Stimulated activated CD8-positive, alpha-beta memory T cell treated with anti-CD3 and anti-CD28 coated beads, Interleukin-7, amount 100 ng/mL, for 4 hours (primary cell): ENCODE results near the gene PRKN.

Source experiments
- DNase-seq, 2 donors: peaks; one replicate each; pipeline ENCODE4 v3.0.0-alpha.2; 2020; ENCODE audit warnings: low read depth in 2 of 2

PRKN gene

DNA sequence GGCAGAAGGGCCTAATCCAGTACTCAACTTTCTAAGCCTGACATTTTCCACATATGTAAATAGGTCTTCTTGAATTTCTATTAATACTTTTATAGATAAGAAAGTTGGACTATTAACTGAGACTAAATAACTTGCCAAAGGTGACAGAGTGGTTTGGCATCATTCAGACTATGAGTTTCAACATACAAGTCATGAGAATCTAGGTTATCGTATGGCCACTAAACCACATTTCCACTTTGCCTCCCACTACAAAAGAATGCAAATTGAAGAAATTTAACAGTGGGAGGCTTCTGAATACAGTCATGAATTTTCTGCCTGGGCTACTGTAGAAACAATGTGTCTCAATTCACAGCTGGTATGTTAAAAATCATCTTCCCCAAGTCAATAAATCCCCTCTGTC is 922.7 kb downstream of the PRKN start:
- DNase-seq: no peak

DNA sequence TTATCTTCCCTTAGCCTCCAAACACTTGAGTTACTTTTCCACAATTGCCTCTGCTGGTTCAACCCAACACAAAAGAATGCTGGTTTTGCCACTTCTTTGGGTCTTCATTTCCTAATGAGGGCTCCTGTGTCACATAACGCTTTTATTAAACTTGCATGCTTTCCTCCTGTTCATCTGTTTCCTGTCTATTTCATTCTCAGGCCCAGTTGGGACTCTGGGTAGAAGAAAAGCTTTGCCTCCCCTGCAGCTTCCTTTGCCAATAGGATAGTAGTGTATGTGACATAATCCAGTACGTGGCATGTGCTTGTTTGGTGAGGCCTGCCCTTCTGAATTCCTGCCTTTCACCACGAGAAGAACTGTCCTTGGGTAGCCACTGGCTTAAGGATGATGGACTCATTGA is 924.4 kb downstream of the PRKN start:
- no peak for DNase-seq

DNA sequence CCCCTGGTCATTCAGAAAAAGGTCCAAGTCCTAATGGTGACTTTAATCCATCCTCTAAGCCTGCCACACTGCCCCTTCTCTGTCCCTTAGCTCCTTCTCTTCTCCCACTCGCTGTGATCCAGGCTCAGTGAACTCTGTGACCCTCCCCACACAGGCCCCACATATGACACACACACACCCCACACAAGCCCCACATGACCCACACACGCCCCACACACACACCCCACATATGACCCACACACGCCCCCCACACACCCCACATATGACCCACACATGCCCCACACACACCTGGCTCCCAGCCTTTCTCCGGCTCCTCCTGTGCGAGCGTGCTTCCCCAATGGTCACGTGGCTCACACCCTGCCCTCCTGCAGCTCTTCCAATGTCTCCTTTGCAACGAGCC is 925.3 kb downstream of the PRKN start:
- DNase-seq: no peak

DNA sequence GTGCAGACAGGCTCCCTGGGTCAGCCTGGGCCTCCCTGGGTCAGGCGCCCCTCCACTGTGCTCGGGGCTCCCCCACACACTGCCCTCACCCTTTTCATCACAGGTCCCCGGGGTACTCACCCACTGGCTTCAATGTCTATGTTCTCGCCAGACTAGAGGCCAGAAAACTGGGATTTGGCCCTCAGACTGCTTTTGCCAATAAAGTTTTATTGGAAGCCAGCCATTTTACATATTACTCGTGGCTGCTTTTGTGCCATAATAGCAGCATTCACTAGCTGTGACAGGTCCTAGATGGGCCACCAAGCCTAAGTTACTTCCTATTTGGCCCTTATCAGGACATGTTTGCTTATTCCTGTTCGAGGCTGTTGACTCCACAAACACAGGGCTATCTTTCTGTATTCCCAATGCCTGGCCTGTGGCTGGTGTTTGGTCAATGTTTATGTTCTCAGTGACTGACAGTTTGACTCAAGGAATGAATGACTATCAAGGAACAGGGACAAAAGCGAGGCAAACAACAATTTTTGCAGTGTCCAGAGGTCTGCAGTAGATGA is 928.6 kb downstream of the PRKN start:
- DNase-seq: no peak

DNA sequence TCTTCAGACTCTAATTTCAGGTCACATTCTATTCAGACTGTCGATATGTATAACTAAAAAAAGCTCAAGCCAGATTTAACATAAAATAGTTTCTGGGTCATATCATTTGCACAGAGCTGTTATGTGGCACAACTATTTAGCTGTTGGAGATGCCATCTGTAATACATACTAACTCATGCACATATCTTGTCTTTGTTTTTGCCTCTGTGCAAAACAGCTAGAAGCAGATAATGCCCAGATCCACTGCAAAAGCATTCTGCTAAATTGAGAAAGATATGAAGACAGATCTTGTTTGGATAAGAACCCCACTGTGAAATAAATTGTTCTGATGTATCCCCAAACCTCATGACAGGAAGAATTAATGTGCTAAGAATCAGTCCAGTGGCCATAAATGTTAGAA is 930.9 kb downstream of the PRKN start:
- no peak for DNase-seq

DNA sequence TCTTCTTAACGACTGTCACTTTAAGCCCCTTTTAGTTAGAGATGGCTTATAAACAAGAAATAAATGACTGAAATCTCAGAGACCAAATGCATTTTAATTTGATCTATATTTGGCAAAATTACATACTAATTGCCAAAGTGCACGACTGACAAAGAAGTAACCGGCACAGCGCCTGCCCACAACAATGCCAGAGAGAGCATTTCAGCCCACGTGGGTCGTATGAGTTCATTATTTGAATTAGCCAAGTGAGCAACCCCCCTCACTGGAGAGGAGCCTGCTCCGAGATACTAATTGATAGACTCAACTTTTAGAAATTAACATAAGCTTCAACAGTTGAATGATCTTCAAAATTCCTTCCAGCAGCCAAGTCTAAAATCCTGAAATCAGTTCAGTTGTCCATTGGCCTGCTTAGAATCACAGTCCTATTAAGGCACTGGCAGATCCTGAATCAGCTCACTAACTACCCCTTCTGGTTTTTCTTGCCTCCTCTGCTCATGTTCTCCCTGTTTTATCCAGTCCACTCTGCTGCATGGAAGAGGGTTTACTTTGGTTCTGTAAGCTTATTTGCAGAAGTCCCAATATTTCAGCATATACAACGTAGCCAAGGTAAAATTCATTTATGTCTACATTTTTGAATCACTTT is 934.6 kb downstream of the PRKN start:
- DNase-seq: no peak

DNA sequence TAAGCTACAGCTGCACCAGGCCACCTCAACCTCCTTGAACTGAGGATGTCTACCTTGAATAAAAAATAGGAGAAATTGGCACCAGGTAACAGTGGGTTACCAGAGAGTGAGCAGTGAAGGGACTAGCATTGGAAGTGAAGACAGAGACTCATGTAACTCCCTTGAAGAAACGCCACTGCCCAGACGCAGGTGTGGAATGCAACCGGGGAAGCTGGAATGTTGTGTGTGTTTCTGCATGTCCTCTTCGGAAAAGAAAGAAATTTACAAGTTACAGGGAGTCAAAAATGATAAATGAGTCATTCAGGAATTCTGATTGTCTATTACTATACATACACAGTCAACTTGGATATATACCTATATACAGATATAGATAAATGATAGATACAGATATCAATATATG is 939.0 kb downstream of the PRKN start:
- no peak for DNase-seq

DNA sequence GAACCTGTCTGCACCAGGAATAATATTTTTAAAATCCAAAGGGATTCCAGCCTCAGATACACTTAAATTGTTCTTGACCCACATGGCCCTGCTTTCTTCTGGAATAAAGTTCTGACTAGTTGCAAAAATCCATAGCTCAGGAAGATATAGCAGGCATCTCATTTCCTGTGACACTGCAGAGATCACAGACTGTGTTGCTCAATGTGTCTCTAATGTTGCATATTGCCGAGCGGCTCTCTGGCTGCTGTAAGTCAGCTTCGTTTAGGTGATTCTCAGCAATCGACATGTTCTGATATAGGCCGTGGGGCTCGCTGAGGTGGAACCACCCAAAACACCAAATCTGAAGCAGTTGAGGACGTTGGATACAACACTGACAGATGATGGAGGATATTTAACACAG is 955.4 kb downstream of the PRKN start:
- DNase-seq: no peak

DNA sequence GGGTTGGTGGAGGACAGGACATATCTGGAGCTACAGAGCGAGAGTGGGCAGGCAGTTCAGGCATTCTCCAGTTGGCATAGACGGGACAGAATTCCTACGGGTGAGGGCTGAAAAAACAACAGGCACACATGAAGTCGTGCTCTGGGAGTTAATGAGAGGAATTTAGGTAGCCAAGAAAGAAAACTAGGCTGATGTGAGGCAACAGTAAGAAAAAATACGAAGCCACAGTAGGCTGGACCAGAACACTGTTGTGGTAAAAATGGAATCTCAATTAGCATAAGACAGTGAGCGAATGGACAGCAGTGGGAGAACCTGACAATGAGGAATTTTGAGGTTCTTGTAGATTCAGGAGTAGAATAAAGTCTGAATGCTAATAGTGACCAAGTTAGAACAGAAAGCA is 965.6 kb downstream of the PRKN start:
- no peak for DNase-seq

DNA sequence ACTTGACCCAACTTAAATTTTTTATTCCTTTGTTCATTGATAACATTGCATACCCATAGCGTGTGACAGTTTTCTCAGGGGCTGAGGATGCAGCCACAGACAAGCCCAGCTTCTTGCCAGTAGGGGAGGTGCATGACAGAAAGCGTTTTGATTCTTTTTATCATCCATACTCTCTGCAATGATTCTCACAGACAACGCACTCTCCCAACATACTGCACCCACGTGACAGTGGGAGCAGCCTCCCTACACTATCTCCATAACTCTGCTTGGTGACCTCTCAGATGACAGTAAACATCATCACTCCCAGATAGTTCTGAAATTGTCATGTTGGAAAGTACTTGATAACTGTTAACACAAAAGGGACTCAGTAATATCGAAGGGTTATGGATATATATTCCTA is 972.5 kb downstream of the PRKN start:
- DNase-seq: no peak

DNA sequence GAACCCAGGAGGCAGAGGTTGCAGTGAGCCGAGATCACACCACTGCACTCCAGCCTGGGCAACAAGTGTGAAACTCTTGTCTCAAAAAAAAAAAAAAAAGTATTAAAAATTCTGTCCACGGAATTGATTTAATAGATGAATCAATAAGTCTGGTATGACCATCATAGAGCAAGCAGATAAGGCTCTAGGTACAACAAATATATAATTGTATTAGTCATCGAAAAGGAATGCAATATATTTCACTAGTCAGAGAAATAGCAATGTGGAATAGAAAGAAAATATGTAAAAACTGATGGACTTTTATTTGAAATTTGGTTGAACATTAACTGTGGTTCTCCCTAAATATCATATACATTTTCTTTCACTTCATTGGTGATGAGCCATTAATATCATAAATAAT is 976.9 kb downstream of the PRKN start:
- no peak for DNase-seq

DNA sequence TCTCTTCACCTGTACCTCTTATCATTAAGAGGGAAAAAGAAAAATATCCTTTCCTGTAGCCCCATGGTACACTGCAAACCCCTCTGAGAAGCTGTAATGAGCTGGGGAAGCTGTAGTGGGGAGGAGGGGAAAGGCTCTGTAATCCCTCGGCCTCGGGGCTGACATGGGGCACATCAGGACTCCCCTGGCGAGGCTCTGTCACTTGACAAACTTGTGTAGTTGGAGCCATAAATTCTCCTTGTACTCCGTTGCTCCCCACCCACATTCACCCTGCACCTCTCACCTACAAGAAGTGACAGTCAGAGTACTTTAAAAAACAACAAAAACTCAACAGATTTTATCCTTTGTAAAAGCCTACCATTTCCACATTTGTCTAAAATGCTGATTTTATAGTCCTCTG is 978.0 kb downstream of the PRKN start:
- no peak for DNase-seq

DNA sequence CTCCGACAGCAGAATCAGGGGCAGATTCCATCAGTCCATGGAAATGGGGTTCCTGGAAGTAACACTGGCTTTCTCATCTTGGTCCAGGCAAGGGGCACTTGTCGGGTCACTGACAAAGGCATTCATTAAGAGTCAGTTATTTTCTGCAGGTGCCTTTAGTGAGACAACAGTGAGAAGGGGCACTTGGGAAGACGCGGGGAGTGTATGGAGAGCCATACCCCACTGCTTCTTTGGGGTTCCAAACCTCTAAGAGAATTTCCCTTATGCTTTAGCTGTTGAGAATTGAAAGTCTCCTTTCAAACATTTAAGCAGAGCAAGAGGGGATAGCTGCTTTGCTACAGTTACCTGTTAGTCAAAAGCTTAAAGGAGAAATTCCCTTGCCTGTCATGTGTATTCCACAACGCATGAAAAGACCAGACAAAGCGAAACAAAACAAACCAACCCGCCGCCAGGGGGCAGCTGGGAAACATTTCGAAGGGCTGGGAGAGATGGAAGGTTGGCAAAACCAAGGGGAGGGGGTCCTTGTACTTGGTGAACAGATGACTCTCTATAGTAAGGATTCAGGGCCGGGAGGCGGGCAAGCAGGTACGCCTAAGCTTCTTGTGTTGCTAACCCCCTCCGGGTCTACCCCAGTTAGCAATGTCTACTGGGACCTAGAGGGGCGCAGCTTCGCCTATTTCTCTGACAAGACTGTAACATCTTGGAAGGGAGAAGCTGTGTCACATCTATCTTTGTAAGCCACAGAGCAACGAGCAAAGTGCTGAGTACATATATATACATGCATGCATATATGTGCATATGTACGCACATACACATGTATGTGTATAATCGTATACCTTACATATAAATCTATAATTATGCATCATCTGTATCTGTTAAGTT is 978.8 kb downstream of the PRKN start:
- no peak for DNase-seq

DNA sequence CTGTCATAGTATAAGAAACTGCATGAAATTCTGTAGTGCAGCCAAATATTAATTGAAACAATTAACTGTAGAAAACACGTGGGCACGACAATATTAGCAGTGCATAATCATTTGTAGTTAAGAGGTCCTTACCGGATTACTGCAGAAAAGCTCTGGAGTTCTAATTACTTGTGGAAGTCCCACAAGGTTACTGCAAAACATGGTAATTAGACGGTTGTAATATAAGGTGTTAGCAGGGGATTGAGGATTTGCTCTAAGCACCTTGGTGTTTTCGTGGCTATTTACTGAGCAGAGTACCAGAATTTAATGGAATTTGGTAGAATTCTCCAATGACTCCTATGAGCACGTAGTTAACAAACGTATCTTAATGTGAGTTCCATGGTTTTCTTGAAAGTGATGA is 980.1 kb downstream of the PRKN start:
- DNase-seq: no peak

DNA sequence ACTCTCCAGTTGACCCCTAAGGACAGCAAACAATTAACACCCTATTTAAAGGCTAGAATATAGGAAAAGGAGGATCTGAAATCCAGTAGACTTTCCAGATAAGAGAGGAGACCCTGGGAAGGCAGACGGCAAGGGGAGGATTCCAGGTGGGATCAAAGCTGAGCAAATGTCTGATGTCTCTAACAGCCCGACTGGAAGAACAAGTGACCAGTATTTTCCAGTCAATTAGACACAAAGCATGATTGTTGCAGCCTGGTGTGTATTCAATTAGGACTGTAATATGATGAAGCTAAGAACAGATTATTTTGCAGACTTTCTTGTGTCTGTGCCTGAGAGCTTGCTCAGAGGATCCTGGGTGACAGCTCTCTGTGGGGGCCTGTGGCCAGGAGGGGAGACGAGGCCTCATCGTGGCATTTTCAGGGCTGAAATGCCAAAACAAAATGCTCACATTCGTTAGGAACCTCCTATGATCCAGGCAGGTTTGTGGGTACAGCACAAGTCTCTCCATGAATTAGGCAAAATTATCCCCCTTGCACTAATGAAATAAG is 981.9 kb downstream of the PRKN start:
- DNase-seq: no peak

DNA sequence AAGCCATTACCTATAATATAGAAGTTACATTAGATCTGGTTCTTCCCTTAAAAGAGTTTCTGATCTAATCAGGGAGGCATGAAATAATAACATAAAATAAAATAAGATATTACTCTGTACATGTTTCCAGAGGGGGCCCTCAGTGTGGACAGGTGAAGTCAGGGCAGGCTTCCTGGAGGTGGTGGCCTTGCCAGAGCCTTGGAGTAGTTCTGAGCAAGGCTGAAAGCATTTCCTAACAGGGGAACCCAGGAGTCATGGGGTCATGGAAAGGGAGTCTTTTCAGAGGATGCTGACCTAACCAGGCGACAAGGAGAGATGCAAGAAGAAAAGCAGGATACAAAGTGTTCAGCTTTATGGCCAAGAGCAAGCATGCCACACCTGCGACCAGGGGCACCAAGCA is 982.4 kb downstream of the PRKN start:
- DNase-seq: no peak

DNA sequence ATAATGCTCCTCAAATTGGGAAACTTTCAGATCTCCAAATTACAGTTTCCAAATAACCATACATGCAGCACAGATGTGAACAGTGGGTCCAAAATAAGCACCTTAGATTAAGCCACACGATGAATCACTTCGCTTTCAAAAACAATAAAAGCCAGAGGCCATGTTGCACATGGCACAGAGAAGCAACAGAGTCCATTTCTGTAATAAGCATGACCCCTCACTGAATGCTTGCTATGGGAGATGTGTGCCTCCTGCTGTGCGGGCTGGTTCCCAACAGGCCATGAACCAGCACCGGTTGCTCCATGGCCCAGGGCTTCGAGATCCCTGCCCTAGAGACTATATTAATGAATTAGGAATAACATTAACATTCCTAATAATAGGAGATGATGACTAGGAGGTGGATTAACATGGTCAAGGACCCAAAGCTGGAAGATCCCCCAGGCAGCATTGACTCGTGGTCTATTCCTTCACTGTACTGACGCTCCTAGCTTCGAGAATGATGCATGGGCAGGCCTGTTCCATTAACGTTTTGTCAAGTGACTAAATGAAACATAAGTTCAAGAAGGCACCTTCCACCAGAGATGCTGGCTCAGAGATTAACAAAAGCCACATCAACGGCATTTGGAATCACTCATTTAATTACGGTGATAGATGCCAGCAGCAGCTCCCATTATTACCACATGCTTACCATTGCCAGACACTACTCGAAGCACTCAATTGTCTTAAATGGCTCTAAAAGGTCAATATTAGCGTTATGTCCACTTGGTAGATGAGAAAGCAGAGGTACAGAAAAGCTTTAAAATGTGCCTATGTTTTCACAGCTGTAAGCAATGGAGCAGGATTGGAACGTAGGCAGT is 983.1 kb downstream of the PRKN start:
- DNase-seq: no peak

DNA sequence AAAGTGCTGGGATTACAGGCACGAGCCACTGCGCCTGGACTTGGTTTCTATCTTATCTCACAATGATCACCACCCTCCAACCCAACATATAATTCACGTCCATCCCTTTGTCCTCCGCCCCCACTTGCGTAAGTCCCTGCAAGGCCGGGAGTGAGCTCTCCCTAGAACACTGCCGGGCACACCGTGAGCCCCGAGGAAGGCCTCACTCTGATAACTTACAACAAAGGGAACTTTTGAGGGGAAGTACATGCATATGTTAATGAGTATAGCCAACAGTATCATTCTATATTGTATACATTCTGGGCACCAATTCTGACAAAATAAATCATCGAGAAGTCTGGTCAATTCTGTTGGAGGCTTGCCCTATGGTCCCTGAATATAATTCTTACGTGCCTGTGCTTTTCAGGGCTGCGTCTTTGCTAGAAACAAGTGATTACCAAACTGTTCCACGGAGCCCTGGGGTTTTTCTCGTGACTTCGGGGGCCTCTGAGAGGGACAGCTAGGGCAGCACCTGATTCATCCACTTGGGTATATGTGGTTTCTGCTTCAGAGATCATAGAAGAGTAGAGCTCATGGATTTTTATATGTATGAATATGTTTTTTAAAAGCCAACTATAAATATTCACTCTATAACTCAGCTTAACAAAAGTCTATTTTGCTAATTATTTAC is 983.9 kb downstream of the PRKN start:
- DNase-seq: no peak

DNA sequence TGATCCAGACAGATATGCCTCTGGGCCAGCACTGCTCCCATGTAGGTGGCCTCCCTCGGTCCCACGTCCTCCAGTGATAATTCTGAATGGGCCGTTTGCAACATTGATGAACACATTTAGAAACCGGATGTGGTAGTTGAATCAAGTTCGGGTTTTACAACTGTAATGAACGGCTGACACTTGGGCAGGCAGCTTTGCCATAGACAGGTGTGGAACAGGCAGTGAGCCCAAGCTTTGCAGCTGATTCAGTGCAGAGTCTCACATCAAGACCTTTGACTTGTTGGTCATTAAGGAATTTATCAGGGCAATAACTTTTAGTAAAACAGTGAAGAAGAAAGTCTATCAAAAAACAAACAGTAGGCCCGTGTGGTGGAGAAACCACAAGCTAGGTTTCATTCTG is 987.1 kb downstream of the PRKN start:
- DNase-seq: no peak

DNA sequence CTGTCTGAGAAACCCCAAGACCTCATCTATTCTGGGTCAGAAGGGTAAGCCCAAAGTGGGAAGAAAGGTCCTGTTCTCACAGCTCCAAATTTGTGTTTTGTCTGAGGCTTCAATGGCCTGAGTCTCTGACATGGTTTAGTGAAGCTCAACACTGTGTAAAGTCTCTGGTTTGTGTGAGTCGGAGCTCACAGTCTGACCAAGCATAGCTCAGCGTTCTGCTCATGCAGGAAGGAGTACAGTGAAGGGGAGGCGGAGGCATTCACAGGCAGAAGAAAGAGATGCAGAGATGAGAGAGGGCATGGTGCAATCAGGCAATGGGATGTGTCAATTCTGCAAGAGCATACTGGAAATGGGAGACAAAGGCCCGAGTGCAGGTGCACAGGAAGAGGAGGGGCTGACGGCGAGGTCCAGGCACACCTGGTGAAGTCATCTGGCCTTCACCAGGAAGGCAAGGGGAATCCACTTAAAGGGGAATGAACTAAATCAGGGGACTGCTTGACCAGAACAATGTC is 990.7 kb downstream of the PRKN start:
- DNase-seq: no peak

DNA sequence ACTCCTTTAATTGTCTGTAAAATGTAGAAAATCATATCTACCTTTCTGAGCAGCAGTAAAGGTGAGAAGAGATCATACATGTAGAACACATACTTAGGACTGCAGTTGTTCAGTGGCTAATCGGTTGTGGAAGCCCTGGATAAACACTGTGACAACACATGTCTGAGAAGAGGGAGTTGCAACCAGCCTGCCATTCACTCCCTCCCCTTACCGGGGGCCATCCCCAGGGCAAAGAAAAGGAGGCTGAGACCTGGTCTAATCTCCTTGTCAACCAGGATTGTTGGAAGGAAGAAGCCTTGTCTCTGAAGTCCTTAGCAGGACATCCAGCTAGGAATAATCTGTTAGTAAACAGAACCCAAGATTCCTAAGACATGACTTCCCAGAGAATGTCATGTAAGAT is 991.2 kb downstream of the PRKN start:
- no peak for DNase-seq
